ENCODE results near the gene CTCFL. TPM values are rescaled to one million over a fixed set of nuclear protein-coding genes. Genes with fewer than 3 reads are reported as not detected.

Gene CTCFL
- total and polyA plus RNA-seq, 2 donors (not counting 1 experiment from before 2014, with no cell fraction given): not detected

GRCh38 chr20:57476084-57476526, 48.8 kb downstream of the CTCFL start:
- DNase-seq (ENCODE audit: low read depth in 2 of 2): no peak
- Histone ChIP-seq H3K79me2 (ENCODE audit: control insufficient read depth, insufficient read depth, low read length) (no peaks in the 10 kb centered on the region), H3K4me2 (ENCODE audit: extremely low read depth, insufficient read depth, low read length) (no peak overlapping the region), H3K9ac (ENCODE audit: insufficient read depth, low read length) (no peak overlapping the region), H3K4me1 (ENCODE audit: control insufficient read depth, extremely low read depth, insufficient read depth, low read length) (no peaks in the 10 kb centered on the region), H4K20me1 (ENCODE audit: control insufficient read depth, extremely low read depth, insufficient read depth, low read length) (no peaks in the 10 kb centered on the region), H2AFZ (ENCODE audit: low read length) (no peak overlapping the region), H3K27ac (ENCODE audit: insufficient read depth, low read length) (no peak overlapping the region), H3K9me3 (ENCODE audit: control insufficient read depth, insufficient read depth, low read depth, low read length) (no peaks in the 10 kb centered on the region), H3K27me3 (ENCODE audit: control insufficient read depth, insufficient read depth, low read length) (peaks cover 3% of the 10 kb centered on the region), H3K4me3 (replicated peaks in 1 of 4; ENCODE audit: control extremely low read depth in 1 of 4, insufficient read depth in 1 of 4, low read depth in 3 of 4, low read length in 4 of 4) (no peak overlapping the region), H3K36me3 (ENCODE audit: control insufficient read depth, insufficient read depth, low read length) (no peaks in the 10 kb centered on the region)
- TF ChIP-seq CTCF (conservative IDR thresholded peaks at IDR 0.05 in 1 of 2, IDR thresholded peaks at IDR 0.05 in 1 of 2; ENCODE audit: low read depth in 1 of 2, low read length in 2 of 2) (no peak), EZH2 (IDR thresholded peaks at IDR 0.05; ENCODE audit: low read length, missing control alignments) (no peak)

DNA sequence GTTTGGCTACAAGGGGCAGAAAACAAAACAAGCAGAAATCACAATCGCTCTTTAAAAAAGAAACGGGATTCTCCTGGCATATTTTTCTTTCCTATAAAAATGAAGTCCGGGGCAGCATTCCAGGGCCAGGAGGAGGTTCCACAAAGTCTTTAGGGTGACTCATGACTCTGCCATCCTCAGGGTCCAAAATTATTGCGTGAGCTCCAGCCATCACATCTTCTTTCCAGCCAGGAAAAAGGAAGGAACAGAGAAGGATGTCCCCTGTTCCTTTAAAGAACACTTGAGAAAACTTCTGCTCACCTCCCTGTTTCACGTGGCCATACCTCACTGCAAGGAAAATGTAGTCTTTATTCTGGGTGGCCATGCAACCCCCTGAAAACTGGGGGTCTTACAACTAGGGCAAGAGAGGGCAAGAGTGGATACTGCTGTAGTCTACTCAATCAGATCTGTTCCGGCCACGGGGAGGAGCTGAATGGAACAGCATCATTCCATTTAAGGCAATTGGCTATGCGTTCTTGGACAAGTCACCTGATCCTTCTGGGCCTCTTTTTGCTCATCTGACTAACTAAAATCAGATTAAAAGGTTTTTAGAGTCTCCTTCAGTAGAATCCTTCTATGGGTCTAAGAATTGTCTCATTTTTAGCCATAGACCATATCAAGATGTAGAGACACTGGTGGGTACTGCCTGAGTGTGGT, 49.4 kb downstream of the CTCFL start:
- Histone ChIP-seq H3K9me3 (ENCODE audit: control insufficient read depth, insufficient read depth, low read depth, low read length) (no peaks in the 10 kb centered on the region), H3K9ac (ENCODE audit: insufficient read depth, low read length) (no peak overlapping the region), H3K27me3 (ENCODE audit: control insufficient read depth, insufficient read depth, low read length) (peaks cover 3% of the 10 kb centered on the region), H3K4me3 (replicated peaks in 1 of 4; ENCODE audit: control extremely low read depth in 1 of 4, insufficient read depth in 1 of 4, low read depth in 3 of 4, low read length in 4 of 4) (no peak overlapping the region), H3K27ac (ENCODE audit: insufficient read depth, low read length) (no peak overlapping the region), H4K20me1 (ENCODE audit: control insufficient read depth, extremely low read depth, insufficient read depth, low read length) (no peaks in the 10 kb centered on the region), H3K4me2 (ENCODE audit: extremely low read depth, insufficient read depth, low read length) (no peak overlapping the region), H2AFZ (ENCODE audit: low read length) (no peak overlapping the region), H3K79me2 (ENCODE audit: control insufficient read depth, insufficient read depth, low read length) (no peaks in the 10 kb centered on the region), H3K36me3 (ENCODE audit: control insufficient read depth, insufficient read depth, low read length) (no peaks in the 10 kb centered on the region), H3K4me1 (ENCODE audit: control insufficient read depth, extremely low read depth, insufficient read depth, low read length) (no peaks in the 10 kb centered on the region)
- TF ChIP-seq EZH2 (IDR thresholded peaks at IDR 0.05; ENCODE audit: low read length, missing control alignments) (no peak), CTCF (conservative IDR thresholded peaks at IDR 0.05 in 1 of 2, IDR thresholded peaks at IDR 0.05 in 1 of 2; ENCODE audit: low read depth in 1 of 2, low read length in 2 of 2) (no peak)
- no peak for DNase-seq (ENCODE audit: low read depth in 2 of 2)

DNA sequence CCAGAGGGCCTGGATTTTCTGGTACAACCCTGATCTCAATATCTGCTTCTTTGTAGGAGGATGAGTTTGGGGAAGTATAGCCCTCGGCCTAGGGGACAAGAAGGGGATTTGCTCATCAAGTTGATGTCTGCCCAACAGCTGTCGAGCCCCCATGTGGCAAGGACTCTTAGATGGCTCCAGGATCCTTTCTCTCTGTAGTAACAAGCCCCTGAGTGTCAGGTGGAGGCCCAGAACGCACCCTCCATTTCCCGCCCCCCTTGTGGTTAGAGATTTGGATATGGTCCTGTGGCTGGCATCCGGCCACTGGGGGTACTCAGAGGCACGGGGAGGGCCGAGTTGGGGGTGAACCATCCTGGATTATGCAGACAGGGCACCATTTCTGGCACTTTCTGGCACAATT, 50.1 kb downstream of the CTCFL start:
- H3K4me3 ChIP-seq (replicated peaks in 1 of 4; ENCODE audit: control extremely low read depth in 1 of 4, insufficient read depth in 1 of 4, low read depth in 3 of 4, low read length in 4 of 4): no peak overlapping the region
- no peak overlapping the region for H3K9ac ChIP-seq (ENCODE audit: insufficient read depth, low read length)
- no peak overlapping the region for H2AFZ ChIP-seq (ENCODE audit: low read length)
- H3K27me3 ChIP-seq (ENCODE audit: control insufficient read depth, insufficient read depth, low read length): peaks cover 3% of the 10 kb centered on the region
- no peaks in the 10 kb centered on the region for H3K9me3 ChIP-seq (ENCODE audit: control insufficient read depth, insufficient read depth, low read depth, low read length)
- no peaks in the 10 kb centered on the region for H3K4me1 ChIP-seq (ENCODE audit: control insufficient read depth, extremely low read depth, insufficient read depth, low read length)
- H3K4me2 ChIP-seq (ENCODE audit: extremely low read depth, insufficient read depth, low read length): no peak overlapping the region
- H4K20me1 ChIP-seq (ENCODE audit: control insufficient read depth, extremely low read depth, insufficient read depth, low read length): no peaks in the 10 kb centered on the region
- TF ChIP-seq CTCF (conservative IDR thresholded peaks at IDR 0.05 in 1 of 2, IDR thresholded peaks at IDR 0.05 in 1 of 2; ENCODE audit: low read depth in 1 of 2, low read length in 2 of 2) (no peak), EZH2 (IDR thresholded peaks at IDR 0.05; ENCODE audit: low read length, missing control alignments) (no peak)
- H3K27ac ChIP-seq (ENCODE audit: insufficient read depth, low read length): no peak overlapping the region
- DNase-seq (ENCODE audit: low read depth in 2 of 2): no peak
- H3K36me3 ChIP-seq (ENCODE audit: control insufficient read depth, insufficient read depth, low read length): no peaks in the 10 kb centered on the region
- H3K79me2 ChIP-seq (ENCODE audit: control insufficient read depth, insufficient read depth, low read length): no peaks in the 10 kb centered on the region

Measured in fibroblast of lung (primary cell).